Amygdala (tissue), 56 donors: Measurements from ENCODE around the gene CHST3.
"Not testable (repeated sequence)": the region's sequence is repeated elsewhere in the genome, so short reads cannot be mapped to it uniquely, and the experiment has no call there.

ENCODE experiments used
- DNase-seq, 56 donors: peaks; one replicate each; lab custom pipeline; 2025; lab: John Stamatoyannopoulos, UW

CHST3 gene

DNA sequence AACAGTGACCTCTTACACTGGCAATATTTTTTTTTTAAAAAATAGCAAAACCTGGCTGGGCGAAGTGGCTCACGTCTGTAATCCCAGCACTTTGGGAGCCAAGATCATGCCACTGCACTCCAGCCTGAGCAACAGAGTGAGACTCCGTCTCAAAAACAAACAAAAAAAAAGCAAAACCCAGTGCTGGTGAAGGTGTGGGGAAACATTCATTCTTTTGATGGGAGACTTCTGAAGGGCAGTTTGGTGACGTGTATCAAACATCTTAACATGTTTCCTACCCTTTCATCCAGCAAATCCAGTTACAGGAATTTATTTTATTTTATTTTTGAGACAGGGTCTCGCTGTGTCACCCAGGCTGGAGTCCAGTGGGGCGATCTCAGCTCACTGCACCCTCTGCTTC lies 58.0 kb downstream of the CHST3 start:
- DNase-seq = no peak

GRCh38 chr10:72024596-72024995 lies 60.4 kb downstream of the CHST3 start:
- no peak for DNase-seq

DNA sequence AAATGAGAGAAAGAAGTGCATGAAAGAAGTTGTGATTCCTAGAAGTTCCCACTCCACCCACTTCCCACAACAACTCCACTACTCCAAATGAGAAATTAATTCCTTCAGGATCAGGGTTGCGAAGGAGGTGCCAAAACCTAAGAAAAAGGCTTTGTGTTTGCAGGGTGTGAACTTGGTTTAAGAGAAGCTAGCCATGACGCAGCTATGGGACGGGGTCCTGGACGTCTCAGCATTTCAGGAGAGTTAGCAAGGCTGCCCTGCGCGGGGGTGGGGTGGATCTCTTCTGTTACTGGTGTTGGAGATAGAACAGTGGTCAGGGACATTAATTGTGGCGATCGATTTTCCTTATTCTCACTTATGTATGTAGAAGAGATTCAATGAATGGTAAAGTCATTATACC lies 61.2 kb downstream of the CHST3 start:
- DNase-seq = no peak

DNA sequence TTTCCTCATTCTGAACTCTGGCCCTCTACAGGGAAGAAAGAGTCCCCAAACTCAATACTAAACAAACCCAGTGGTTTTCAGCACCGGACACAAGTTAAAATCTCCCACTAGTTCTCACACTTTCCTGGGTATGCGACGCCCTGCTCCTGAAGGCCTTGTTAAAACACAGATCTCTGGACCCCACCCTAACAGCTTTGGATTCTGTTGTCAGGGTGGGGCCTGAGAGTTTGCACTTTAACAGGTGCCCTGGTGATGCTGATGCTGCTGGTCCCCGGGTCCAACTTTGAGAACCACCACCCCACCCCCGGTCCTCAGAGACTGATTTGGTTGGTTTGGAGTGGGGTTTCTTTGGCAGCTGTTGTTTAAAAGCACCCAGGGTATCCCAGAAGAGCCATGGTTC lies 61.6 kb downstream of the CHST3 start:
- no peak for DNase-seq

GRCh38 chr10:72026278-72027111 lies 62.3 kb downstream of the CHST3 start:
- DNase-seq = no peak

- DNase-seq = no peak
Measured at GRCh38 chr10:72027498-72027897, 63.3 kb downstream of the CHST3 start.

DNA sequence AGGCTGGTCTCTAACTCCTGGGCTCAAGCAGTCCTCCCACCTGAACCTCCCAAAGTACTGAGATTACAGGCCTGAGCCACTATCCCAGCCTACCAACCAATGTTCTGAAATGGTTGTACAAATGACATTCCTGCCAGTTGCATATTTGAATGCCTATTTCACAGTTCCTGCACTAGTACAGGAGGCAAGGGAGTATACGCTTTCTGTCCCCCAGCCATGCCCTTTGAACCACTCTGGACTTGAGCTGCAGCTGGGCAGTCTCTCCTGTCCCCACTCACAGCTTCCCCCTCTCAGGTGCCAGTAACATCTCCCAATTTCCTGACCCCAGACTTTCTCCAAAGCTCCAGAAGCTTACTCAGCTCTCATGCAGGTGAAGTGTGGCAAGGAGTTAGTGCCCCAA lies 65.2 kb downstream of the CHST3 start:
- DNase-seq = no peak

- DNase-seq = peak in 2 of 56 donors; percentile 11 to 16
Measured at GRCh38 chr10:72030762-72031543, 66.8 kb downstream of the CHST3 start.

- no peak for DNase-seq
Measured at GRCh38 chr10:72031706-72032105, 67.5 kb downstream of the CHST3 start.

DNA sequence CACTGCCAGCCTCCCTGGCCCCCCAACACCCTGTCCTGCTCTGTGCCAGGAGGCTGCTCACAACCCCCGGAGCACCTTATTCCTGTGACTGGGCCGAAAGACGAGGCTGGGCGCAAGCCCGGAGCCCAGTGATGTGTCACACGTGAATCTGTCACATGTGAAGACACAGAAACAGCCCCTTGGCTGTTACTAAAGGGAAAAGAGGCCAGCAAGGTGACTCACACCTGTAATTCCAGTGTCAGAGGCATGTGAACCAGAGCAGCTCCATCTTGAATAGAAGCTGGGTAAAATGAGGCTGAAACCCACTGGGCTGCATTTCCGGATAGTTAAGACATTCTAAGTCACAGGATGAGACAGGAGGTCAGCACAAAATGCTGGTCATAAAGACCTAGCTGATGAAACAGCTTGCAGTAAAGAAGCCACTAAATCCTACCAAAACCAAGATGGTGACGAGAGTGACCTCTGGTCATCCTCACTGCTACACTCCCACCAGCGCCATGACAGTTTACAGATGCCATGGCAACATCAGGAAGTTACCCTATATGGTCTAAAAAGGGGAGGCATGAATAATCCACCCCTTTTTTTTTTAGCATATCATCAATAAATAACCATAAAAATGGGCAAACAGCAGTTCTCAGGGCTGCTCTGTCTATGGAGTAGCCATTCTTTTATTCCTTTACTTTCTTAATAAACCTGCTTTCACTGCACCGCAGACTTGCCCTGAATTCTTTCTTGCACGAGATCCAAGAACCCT lies 68.4 kb downstream of the CHST3 start:
- DNase-seq = not testable (repeated sequence)

GRCh38 chr10:72034040-72034499 lies 69.9 kb downstream of the CHST3 start:
- peak in 5 of 56 donors; percentile 18 to 35 (median 22) for DNase-seq

- no peak for DNase-seq
Measured at GRCh38 chr10:72034761-72035160, 70.6 kb downstream of the CHST3 start.

- DNase-seq = no peak
Measured at GRCh38 chr10:72035252-72035887, 71.2 kb downstream of the CHST3 start.

GRCh38 chr10:72037266-72037665 lies 73.1 kb downstream of the CHST3 start:
- DNase-seq = no peak

DNA sequence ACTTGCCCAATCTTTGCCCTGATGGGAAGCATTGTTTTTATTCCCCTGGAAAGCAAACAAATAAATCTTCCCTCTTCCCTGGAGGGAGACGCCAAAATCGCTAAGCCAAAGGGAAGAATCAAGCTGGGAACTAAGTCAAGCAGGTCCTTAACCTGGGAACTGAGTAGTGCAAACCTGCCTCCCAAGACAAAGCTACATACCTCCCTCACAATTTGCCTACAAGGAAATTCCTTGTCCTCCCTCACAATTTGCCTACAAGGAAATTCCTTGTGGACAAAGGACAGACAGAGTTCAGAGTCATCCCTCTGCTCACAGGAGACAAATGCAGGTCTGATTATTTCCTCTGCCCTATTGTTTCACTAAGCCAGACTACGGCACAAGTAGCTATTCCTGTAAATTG lies 73.6 kb downstream of the CHST3 start:
- DNase-seq = no peak

DNA sequence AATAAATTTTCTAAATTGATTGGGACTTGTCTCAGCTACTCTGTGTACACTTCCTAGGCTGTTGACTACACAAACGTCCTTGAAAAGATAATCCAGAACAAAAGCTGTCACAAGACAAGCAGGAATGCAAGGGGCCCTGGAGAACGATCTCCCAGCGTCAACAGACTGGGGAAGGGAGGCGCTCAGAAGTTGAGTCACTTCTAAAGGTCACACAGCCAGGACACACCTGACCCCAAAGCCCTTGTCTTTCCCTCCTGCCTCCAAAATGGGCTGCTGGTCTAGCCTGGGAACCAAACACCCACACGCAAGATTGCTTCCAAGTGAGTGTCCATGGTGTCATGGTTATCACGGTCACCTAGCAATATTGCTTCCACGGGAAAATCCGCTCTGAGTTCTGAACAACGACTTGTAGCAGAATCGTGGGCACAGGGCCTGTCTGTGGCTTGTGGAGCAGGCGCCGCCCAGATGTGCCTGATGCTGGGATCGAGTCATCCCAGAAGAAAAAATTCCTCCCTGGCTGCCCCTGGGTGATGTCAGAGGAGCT lies 74.3 kb downstream of the CHST3 start:
- DNase-seq = no peak

DNA sequence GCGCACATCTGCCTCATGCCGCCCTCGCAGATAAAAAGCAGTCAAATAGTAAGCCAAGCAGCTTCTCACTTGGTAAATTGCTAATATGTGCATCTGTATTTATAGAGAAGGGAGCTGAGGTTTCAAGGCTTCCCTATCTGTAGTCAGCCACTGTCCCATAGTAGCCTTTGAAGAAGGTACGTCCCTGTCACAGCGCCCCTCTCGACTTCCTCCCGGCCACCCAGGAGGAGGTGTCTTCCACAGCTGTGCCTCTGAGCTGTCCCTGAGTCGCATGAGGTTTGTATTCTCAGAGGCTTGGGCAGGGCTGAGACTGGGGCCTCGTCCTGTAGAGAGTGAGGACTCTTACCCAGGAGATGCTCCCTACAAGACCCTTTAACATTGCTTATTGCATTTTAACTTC lies 75.2 kb downstream of the CHST3 start:
- no peak for DNase-seq

GRCh38 chr10:72041491-72041890 lies 77.3 kb downstream of the CHST3 start:
- no peak for DNase-seq

GRCh38 chr10:72043016-72043834 lies 79.0 kb downstream of the CHST3 start:
- DNase-seq = no peak
